Measurements from ENCODE around the gene ABCA13.
A peak's percentile ranks its signal among the peaks of the same experiment; 100 is the strongest.

Gene ABCA13

GRCh38 chr7:48269066-48269465 lies 97.8 kb downstream of the ABCA13 start:
- no peak for DNase-seq (ENCODE audit: low read depth, low spot score)
- ChIA-PET CTCF (interaction anchor here (1.2 kb wide), 1 partner anchor 69 kb away, joined by 4 read pairs; no protein-coding TSS in a partner anchor), POLR2A (no interaction called here)
- H3K4me3 ChIP-seq (ENCODE audit: low read depth, low read length) = no peak overlapping the region
- no peak for TF ChIP-seq CTCF (IDR thresholded peaks at IDR 0.05; ENCODE audit: insufficient read depth, low read length, missing control alignments)

DNA sequence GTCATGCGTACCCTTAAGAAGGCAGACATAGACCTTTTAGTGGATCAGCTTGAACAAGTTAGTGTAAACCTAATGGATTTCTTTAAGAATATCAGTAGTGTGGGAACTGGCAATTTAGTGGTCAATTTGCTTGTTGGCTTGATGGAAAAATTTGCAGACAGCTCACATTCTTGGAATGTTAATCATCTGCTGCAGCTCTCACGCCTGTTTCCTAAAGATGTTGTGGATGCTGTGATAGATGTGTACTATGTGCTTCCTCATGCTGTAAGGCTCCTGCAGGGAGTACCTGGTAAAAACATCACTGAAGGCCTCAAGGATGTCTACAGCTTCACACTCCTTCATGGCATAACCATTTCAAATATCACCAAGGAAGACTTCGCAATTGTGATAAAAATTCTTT lies 103.4 kb downstream of the ABCA13 start:
- DNase-seq (ENCODE audit: low read depth, low spot score) = no peak
- POLR2A ChIA-PET = no interaction called here
- CTCF ChIA-PET = interaction anchor here (3.4 kb wide), 1 partner anchor 24 kb away, joined by 15 read pairs; no protein-coding TSS in a partner anchor
- H3K4me3 ChIP-seq (ENCODE audit: low read depth, low read length) = no peak overlapping the region
- TF ChIP-seq CTCF (IDR thresholded peaks at IDR 0.05; ENCODE audit: insufficient read depth, low read length, missing control alignments) = no peak

DNA sequence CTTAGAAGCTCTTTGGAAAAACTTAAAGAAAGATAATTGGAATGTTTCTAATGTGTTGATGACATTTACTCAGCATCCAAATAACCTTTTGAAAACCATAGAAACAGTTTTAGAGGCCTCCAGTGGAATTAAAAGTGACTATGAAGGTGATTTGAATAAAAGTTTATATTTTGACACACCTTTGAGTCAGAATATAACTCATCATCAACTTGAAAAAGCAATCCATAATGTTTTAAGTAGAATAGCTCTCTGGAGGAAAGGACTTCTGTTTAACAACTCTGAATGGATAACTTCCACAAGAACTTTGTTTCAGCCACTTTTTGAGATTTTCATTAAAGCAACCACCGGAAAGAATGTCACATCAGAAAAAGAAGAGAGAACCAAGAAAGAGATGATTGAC lies 108.2 kb downstream of the ABCA13 start:
- no peak for DNase-seq (ENCODE audit: low read depth, low spot score)
- H3K4me3 ChIP-seq (ENCODE audit: low read depth, low read length) = no peak overlapping the region
- POLR2A ChIA-PET = no interaction called here
- no peak for TF ChIP-seq CTCF (IDR thresholded peaks at IDR 0.05; ENCODE audit: insufficient read depth, low read length, missing control alignments)
- CTCF ChIA-PET = interaction anchor here (1.4 kb wide), 1 partner anchor 121 kb away, joined by 3 read pairs; no protein-coding TSS in a partner anchor

- H3K4me3 ChIP-seq (ENCODE audit: low read depth, low read length) = no peak overlapping the region
- ChIA-PET POLR2A (no interaction called here), CTCF (interaction anchor here (0.9 to 1.4 kb wide), 2 partner anchors 19 to 121 kb away, joined by 3 to 4 read pairs; no protein-coding TSS in a partner anchor)
- DNase-seq (ENCODE audit: low read depth, low spot score) = peak; percentile 21
- TF ChIP-seq CTCF (IDR thresholded peaks at IDR 0.05; ENCODE audit: insufficient read depth, low read length, missing control alignments) = no peak
Measured at GRCh38 chr7:48280100-48280499, 108.8 kb downstream of the ABCA13 start.

GRCh38 chr7:48285373-48285772 lies 114.1 kb downstream of the ABCA13 start:
- no peak overlapping the region for H3K4me3 ChIP-seq (ENCODE audit: low read depth, low read length)
- CTCF ChIA-PET = no interaction called here
- DNase-seq (ENCODE audit: low read depth, low spot score) = peak; percentile 16
- no peak for TF ChIP-seq CTCF (IDR thresholded peaks at IDR 0.05; ENCODE audit: insufficient read depth, low read length, missing control alignments)
- POLR2A ChIA-PET = no interaction called here

DNA sequence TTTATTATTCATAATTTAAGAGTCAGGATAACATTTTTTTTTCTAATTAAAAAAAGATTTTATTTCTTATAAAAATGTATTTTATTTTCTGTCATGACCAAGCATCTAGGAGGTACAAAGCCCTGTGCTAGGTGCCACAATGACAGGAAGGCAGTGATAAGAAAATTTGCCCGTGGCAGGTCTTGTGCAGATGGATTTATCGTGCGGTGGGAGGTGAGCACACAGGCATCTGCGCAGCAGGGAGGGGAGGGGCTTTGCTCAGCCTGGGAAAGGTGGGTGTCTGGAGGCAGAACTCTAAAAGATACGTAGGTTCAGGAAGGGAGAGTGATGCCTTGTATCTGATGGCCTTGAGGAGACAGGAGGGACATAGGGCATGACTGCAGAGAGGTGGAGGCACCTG lies 115.6 kb downstream of the ABCA13 start:
- POLR2A ChIA-PET = no interaction called here
- DNase-seq (ENCODE audit: low read depth, low spot score) = no peak
- no peak overlapping the region for H3K4me3 ChIP-seq (ENCODE audit: low read depth, low read length)
- CTCF ChIA-PET = no interaction called here
- no peak for TF ChIP-seq CTCF (IDR thresholded peaks at IDR 0.05; ENCODE audit: insufficient read depth, low read length, missing control alignments)
